Measurements from ENCODE around the gene PCDHGA3. TPM values are rescaled to one million over a fixed set of nuclear protein-coding genes. Genes with fewer than 3 reads are reported as not detected.

The PCDHGA3 gene
- total and polyA plus RNA-seq, 9 of the 15 experiments (the other 6 are each of a cell fraction or from before 2014, with no cell fraction given), result 0.13 to 0.28 (median 0.18) TPM; not detected in 2

DNA sequence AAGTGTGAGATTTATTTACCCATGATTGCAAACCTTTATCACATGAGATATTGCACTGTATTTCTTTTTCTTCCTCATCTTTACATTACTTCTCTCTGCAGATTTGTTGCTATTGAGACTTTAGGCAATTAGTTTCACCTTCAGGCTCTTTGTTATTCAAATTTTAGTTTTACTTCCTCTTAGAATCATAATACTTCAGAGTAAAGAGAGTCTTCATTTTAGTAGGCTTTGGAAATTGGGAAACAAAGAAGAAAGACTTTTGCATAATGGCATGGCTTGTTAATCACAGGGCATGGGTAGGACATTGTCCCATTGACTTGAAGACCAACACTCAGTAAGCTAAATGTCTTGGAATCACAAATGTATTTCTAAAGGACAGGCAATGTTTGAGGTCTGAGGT lies 19.1 kb downstream of the PCDHGA3 start:
- Histone ChIP-seq H3K4me3 (no peak overlapping the region), H3K79me2 (ENCODE audit: control insufficient read depth, insufficient read depth, low read length) (no peaks in the 10 kb centered on the region), H4K20me1 (replicated peaks; ENCODE audit: control insufficient read depth, insufficient read depth, low read length) (no peaks in the 10 kb centered on the region), H3K4me2 (ENCODE audit: insufficient read depth, low read length) (no peak overlapping the region), H3K4me1 (replicated peaks in 1 of 2; ENCODE audit: control insufficient read depth in 2 of 2, insufficient read depth in 2 of 2, low read length in 2 of 2) (peaks cover 0 to 12% of the 10 kb centered on the region in 2 experiments; a peak in 2 of 5 replicates), H3K9me1 (ENCODE audit: control insufficient read depth, insufficient read depth, low read length) (no peaks in the 10 kb centered on the region), H3K27me3 (ENCODE audit: control insufficient read depth in 2 of 2, insufficient read depth in 2 of 2, low read length in 2 of 2) (peaks cover 13 to 36% of the 10 kb centered on the region in 2 experiments; a peak in 4 of 5 replicates), H3K9me3 (replicated peaks; ENCODE audit: control insufficient read depth, insufficient read depth, low read depth, low read length) (no peaks in the 10 kb centered on the region; the same call in 1 of the 2 replicates), H3K9ac (ENCODE audit: insufficient read depth in 1 of 2, low read depth in 2 of 2, low read length in 2 of 2) (no peak overlapping the region), H3K27ac (ENCODE audit: extremely low read depth, low read depth, low read length) (no peak overlapping the region), H2AFZ (ENCODE audit: low read depth, low read length) (no peak overlapping the region), H3K36me3 (ENCODE audit: control insufficient read depth, insufficient read depth, low read length) (no peaks in the 10 kb centered on the region)
- BruUV-seq (replicated peaks), result no TSS peak
- ATAC-seq (no peak), DNase-seq (ENCODE audit: extremely low read depth in 1 of 4, low spot score in 3 of 4) (no peak), FAIRE-seq (no peak)
- ChIA-PET CTCF (ENCODE audit: low intra/inter-chr PET ratio) (no interaction called here), POLR2A (no interaction called here)
- no peak for TF ChIP-seq OTX1 (CRISPR knock-in tag; IDR thresholded peaks at IDR 0.05)
- TF ChIP-seq ZNF644 (tag; IDR thresholded peaks at IDR 0.05; ENCODE audit: low read depth), result no peak
- TF ChIP-seq SRSF3 (IDR thresholded peaks at IDR 0.05; ENCODE audit: insufficient read depth, low read length), result no peak
- TF ChIP-seq SAP30 (IDR thresholded peaks at IDR 0.05; ENCODE audit: borderline replicate concordance, insufficient read depth, low read depth, low read length, poor library complexity, severe bottlenecking), result no peak
- TF ChIP-seq ZNF589 (CRISPR knock-in tag; IDR thresholded peaks at IDR 0.05; ENCODE audit: low read depth), result no peak
- no peak for TF ChIP-seq JUN (IDR thresholded peaks at IDR 0.05; ENCODE audit: borderline replicate concordance, low read depth, low read length)
- TF ChIP-seq JUN (CRISPR knock-in tag; IDR thresholded peaks at IDR 0.05; ENCODE audit: borderline replicate concordance), result no peak
- TF ChIP-seq XRCC5 (IDR thresholded peaks at IDR 0.05; ENCODE audit: low read depth, low read length), result no peak
- TF ChIP-seq FUS (optimal IDR thresholded peaks at IDR 0.05; ENCODE audit: low read depth, low read length), result no peak
- TF ChIP-seq CAMTA2 (CRISPR knock-in tag; conservative IDR thresholded peaks at IDR 0.05), result no peak
- TF ChIP-seq RBM25 (IDR thresholded peaks at IDR 0.05; ENCODE audit: low read depth, low read length, severe bottlenecking), result no peak
- no peak for TF ChIP-seq ZNF133 (CRISPR knock-in tag; IDR thresholded peaks at IDR 0.05)
- no peak for TF ChIP-seq EWSR1 (IDR thresholded peaks at IDR 0.05; ENCODE audit: borderline replicate concordance, low read depth, partially characterized antibody)
- no peak for TF ChIP-seq PREB (CRISPR knock-in tag; IDR thresholded peaks at IDR 0.05)
- no peak for TF ChIP-seq SMARCB1 (IDR thresholded peaks at IDR 0.05; ENCODE audit: insufficient read length, low read depth)
- intact Hi-C loops (cut with micrococcal nuclease) (no loop called here), in situ Hi-C loops (cut with MboI) (no loop called here)
